ENCODE measurements around the gene MDH1. TPM values are rescaled to one million over a fixed set of nuclear protein-coding genes. Genes with fewer than 3 reads are reported as not detected.

The MDH1 gene
- total and polyA plus RNA-seq, 2 donors (not counting 1 experiment from before 2014, with no cell fraction given) = 65.7 to 87.8 TPM

GRCh38 chr2:63610525-63610924, 21.8 kb downstream of the MDH1 start:
- no peaks in the 10 kb centered on the region for H3K27me3 ChIP-seq (replicated peaks in 1 of 4; ENCODE audit: control extremely low read depth in 1 of 4, control insufficient read depth in 3 of 4, insufficient read depth in 4 of 4, low read length in 3 of 4)
- ATAC-seq (ENCODE audit: low read depth) (no peak), DNase-seq (no peak)
- no peak overlapping the region for H3K27ac ChIP-seq (ENCODE audit: low read length in 2 of 2)
- 100% methylated on average over 1 of the region's 4 CpGs for WGBS (ENCODE audit: insufficient coverage)
- H3K79me2 ChIP-seq (ENCODE audit: control insufficient read depth, insufficient read depth, low read length) = no peaks in the 10 kb centered on the region
- no peaks in the 10 kb centered on the region for H3K27me3 Mint-ChIP-seq
- no peak overlapping the region for H3K27ac Mint-ChIP-seq
- no peak overlapping the region for H2AFZ ChIP-seq (ENCODE audit: insufficient read depth, low read depth, low read length, poor library complexity, severe bottlenecking)
- no peak overlapping the region for H3K4me3 ChIP-seq (ENCODE audit: control extremely low read depth in 1 of 5, extremely low read depth in 1 of 5, insufficient read depth in 1 of 5, low read depth in 2 of 5, low read length in 4 of 5)
- TF ChIP-seq CTCF (IDR thresholded peaks at IDR 0.05) (no peak), EZH2 (IDR thresholded peaks at IDR 0.05; ENCODE audit: borderline replicate concordance, insufficient read depth, low read depth, low read length, poor library complexity, severe bottlenecking) (no peak)
- no peaks in the 10 kb centered on the region for H3K4me1 Mint-ChIP-seq
- H3K9me3 ChIP-seq (ENCODE audit: control extremely low read depth in 1 of 3, control insufficient read depth in 2 of 3, insufficient read depth in 1 of 3, low read length in 2 of 3) = no peaks in the 10 kb centered on the region
- H4K20me1 ChIP-seq (ENCODE audit: control insufficient read depth, insufficient read depth, low read length, poor library complexity, severe bottlenecking) = no peaks in the 10 kb centered on the region
- H3K9ac ChIP-seq (ENCODE audit: low read length) = no peak overlapping the region
- ChIA-PET CTCF (no interaction called here), POLR2A (no interaction called here)
- H3K4me2 ChIP-seq (replicated peaks; ENCODE audit: low read depth, low read length, poor library complexity, severe bottlenecking) = no peak overlapping the region
- no peaks in the 10 kb centered on the region for H3K9me3 Mint-ChIP-seq (ENCODE audit: insufficient read depth)
- H3K36me3 ChIP-seq (replicated peaks in 1 of 2; ENCODE audit: control extremely low read depth in 1 of 2, control insufficient read depth in 1 of 2, extremely low read depth in 1 of 2, insufficient read depth in 2 of 2, low read length in 1 of 2) = peaks cover 0 to 14% of the 10 kb centered on the region in 2 experiments
- intact Hi-C loops (cut with micrococcal nuclease) = no loop called here
- H3K4me3 Mint-ChIP-seq = no peak overlapping the region
- no peaks in the 10 kb centered on the region for H3K4me1 ChIP-seq (ENCODE audit: control insufficient read depth in 2 of 2, insufficient read depth in 2 of 2, low read length in 2 of 2)

GRCh38 chr2:63613391-63613901, 24.7 kb downstream of the MDH1 start:
- Histone ChIP-seq H3K27ac (ENCODE audit: low read length in 2 of 2) (no peak overlapping the region), H3K4me1 (ENCODE audit: control insufficient read depth in 2 of 2, insufficient read depth in 2 of 2, low read length in 2 of 2) (no peaks in the 10 kb centered on the region), H3K9ac (ENCODE audit: low read length) (no peak overlapping the region), H3K27me3 (replicated peaks in 1 of 4; ENCODE audit: control extremely low read depth in 1 of 4, control insufficient read depth in 3 of 4, insufficient read depth in 4 of 4, low read length in 3 of 4) (no peaks in the 10 kb centered on the region), H3K4me3 (ENCODE audit: control extremely low read depth in 1 of 5, extremely low read depth in 1 of 5, insufficient read depth in 1 of 5, low read depth in 2 of 5, low read length in 4 of 5) (no peak overlapping the region), H3K4me2 (replicated peaks; ENCODE audit: low read depth, low read length, poor library complexity, severe bottlenecking) (no peak overlapping the region), H3K9me3 (ENCODE audit: control extremely low read depth in 1 of 3, control insufficient read depth in 2 of 3, insufficient read depth in 1 of 3, low read length in 2 of 3) (no peaks in the 10 kb centered on the region), H2AFZ (ENCODE audit: insufficient read depth, low read depth, low read length, poor library complexity, severe bottlenecking) (no peak overlapping the region), H4K20me1 (ENCODE audit: control insufficient read depth, insufficient read depth, low read length, poor library complexity, severe bottlenecking) (no peaks in the 10 kb centered on the region), H3K79me2 (ENCODE audit: control insufficient read depth, insufficient read depth, low read length) (no peaks in the 10 kb centered on the region), H3K36me3 (replicated peaks in 1 of 2; ENCODE audit: control extremely low read depth in 1 of 2, control insufficient read depth in 1 of 2, extremely low read depth in 1 of 2, insufficient read depth in 2 of 2, low read length in 1 of 2) (no peaks in the 10 kb centered on the region)
- no peak for TF ChIP-seq CTCF (IDR thresholded peaks at IDR 0.05)
- no peak for TF ChIP-seq EZH2 (IDR thresholded peaks at IDR 0.05; ENCODE audit: borderline replicate concordance, insufficient read depth, low read depth, low read length, poor library complexity, severe bottlenecking)
- Mint-ChIP-seq H3K27me3 (no peaks in the 10 kb centered on the region), H3K4me3 (no peak overlapping the region), H3K4me1 (no peaks in the 10 kb centered on the region), H3K27ac (no peak overlapping the region), H3K9me3 (ENCODE audit: insufficient read depth) (no peaks in the 10 kb centered on the region)
- no peak for DNase-seq
- ChIA-PET POLR2A (no interaction called here), CTCF (no interaction called here)
- intact Hi-C loops (cut with micrococcal nuclease) = no loop called here
- ATAC-seq (ENCODE audit: low read depth) = no peak
- WGBS (ENCODE audit: insufficient coverage) = 100% methylated on average over 2 of the region's 2 CpGs

Measured in B cell (primary cell).